GM12878 (cell line): ENCODE data around the gene DQX1.

Experiments used
- CEBPB ChIP-seq, 2 experiments: fragments of 150-350 bp in 1 of 2; IDR thresholded peaks; 2 replicates each; pipeline ENCODE4 v1.6.1; 2012 to 2014; ENCODE audit warnings: low read depth in 2 of 2, low read length in 2 of 2, borderline replicate concordance in 1 of 2, inconsistent platforms in 1 of 2
- ELK1 ChIP-seq: IDR thresholded peaks from 2 replicates; pipeline ENCODE4 v1.6.1; 2012; ENCODE audit warnings: low read depth, low read length, improper control_type of control experiment
- EZH2 ChIP-seq: IDR thresholded peaks from 2 replicates; pipeline ENCODE4 v1.6.1; 2012; ENCODE audit warnings: low read depth, mild to moderate bottlenecking, control low read depth, inconsistent platforms, low read length, borderline replicate concordance; ENCODE audit not compliant: control insufficient read depth
- HDAC2 ChIP-seq: fragments of 200-600 bp; sonication (generic); IDR thresholded peaks from 2 replicates; pipeline ENCODE4 v1.6.1; 2017
- HDGF ChIP-seq: fragments of 450-650 bp; IDR thresholded peaks from 2 replicates; pipeline ENCODE4 v1.6.1; 2016; ENCODE audit warnings: antibody characterized with exemption
- IRF4 ChIP-seq: IDR thresholded peaks from 2 replicates; pipeline ENCODE4 v1.6.1; 2011; ENCODE audit warnings: low read depth, low read length
- MAX ChIP-seq: IDR thresholded peaks from 2 replicates; pipeline ENCODE4 v1.6.1; 2012; ENCODE audit warnings: low read depth, low read length, improper control_type of control experiment
- MTA3 ChIP-seq: IDR thresholded peaks from 2 replicates; pipeline ENCODE4 v1.6.1; 2012; ENCODE audit warnings: low read length, inconsistent platforms, borderline replicate concordance
- NFYB ChIP-seq: IDR thresholded peaks from 2 replicates; pipeline ENCODE4 v1.6.1; 2011; ENCODE audit warnings: low read depth, mild to moderate bottlenecking, low read length, improper control_type of control experiment, moderate library complexity; ENCODE audit not compliant: insufficient read depth
- NKRF ChIP-seq: fragments of 450-650 bp; conservative IDR thresholded peaks from 2 replicates; pipeline ENCODE4 v1.6.1; 2017; ENCODE audit warnings: mild to moderate bottlenecking, moderate library complexity
- ZNF207 ChIP-seq: fragments of 450-650 bp; IDR thresholded peaks from 2 replicates; pipeline ENCODE4 v1.6.1; 2014; ENCODE audit warnings: antibody characterized with exemption, mild to moderate bottlenecking, borderline replicate concordance
- ZNF384 ChIP-seq: IDR thresholded peaks from 2 replicates; pipeline ENCODE4 v1.6.1; 2012; ENCODE audit warnings: low read depth, mild to moderate bottlenecking, low read length, improper control_type of control experiment, borderline replicate concordance
- TF ChIP-seq, protein P1 (sequence below), 3 experiments: IDR thresholded peaks in 2 of 3; conservative IDR thresholded peaks in 1 of 3; 2 replicates each; pipeline ENCODE4 v1.5.1; 2011; ENCODE audit warnings: low read depth in 3 of 3, low read length in 3 of 3, mild to moderate bottlenecking in 3 of 3, control low read depth in 2 of 3, moderate library complexity in 2 of 3, inconsistent platforms in 1 of 3, mixed read lengths in 1 of 3; ENCODE audit not compliant: control insufficient read depth in 2 of 3, insufficient read depth in 1 of 3; ENCODE audit errors: extremely low read depth in 1 of 3

DNA sequence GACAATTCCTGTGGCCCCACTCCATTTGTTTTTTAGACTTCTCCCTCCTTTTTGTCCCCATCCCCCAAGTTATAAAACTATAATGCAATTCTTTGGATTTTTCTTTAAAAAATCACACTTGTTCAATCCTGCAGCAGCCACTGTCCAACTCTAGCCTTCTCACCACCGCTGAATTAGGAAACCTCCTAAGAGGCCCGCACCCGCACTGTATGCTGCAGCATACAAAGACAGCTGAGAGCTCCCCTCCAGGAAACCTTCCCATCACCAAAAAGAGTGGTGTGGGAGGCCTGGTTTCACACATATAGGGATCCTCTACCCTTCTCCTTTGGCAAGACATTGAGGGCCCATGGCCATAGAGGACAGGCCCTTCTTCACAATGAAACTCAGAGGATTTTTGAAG, 21.4 kb downstream of the DQX1 start:
- TF ChIP-seq, protein P1, sequence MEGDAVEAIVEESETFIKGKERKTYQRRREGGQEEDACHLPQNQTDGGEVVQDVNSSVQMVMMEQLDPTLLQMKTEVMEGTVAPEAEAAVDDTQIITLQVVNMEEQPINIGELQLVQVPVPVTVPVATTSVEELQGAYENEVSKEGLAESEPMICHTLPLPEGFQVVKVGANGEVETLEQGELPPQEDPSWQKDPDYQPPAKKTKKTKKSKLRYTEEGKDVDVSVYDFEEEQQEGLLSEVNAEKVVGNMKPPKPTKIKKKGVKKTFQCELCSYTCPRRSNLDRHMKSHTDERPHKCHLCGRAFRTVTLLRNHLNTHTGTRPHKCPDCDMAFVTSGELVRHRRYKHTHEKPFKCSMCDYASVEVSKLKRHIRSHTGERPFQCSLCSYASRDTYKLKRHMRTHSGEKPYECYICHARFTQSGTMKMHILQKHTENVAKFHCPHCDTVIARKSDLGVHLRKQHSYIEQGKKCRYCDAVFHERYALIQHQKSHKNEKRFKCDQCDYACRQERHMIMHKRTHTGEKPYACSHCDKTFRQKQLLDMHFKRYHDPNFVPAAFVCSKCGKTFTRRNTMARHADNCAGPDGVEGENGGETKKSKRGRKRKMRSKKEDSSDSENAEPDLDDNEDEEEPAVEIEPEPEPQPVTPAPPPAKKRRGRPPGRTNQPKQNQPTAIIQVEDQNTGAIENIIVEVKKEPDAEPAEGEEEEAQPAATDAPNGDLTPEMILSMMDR (IDR thresholded peaks at IDR 0.05 in 2 of 3, conservative IDR thresholded peaks at IDR 0.05 in 1 of 3; ENCODE audit: control insufficient read depth in 2 of 3, extremely low read depth in 1 of 3, insufficient read depth in 1 of 3, low read depth in 3 of 3, low read length in 3 of 3): no peak
- TF ChIP-seq CEBPB (IDR thresholded peaks at IDR 0.05; ENCODE audit: borderline replicate concordance in 1 of 2, low read depth in 2 of 2, low read length in 2 of 2) (no peak), NKRF (no peak), MAX (no peak), HDAC2 (no peak), EZH2 (no peak), IRF4 (no peak), HDGF (no peak), ELK1 (no peak), NFYB (no peak), MTA3 (no peak), ZNF384 (no peak), ZNF207 (no peak)
